Activated CD8-positive, alpha-beta T cell treated with anti-CD3 and anti-CD28 coated beads for 36 hours (primary cell): ENCODE results near the gene INA. TPM values are rescaled to one million over a fixed set of nuclear protein-coding genes. Genes with fewer than 3 reads are reported as not detected.

ENCODE experiments used
- ATAC-seq: fragments of 200-7000 bp; cut with Tn5 transposase; one replicate; pipeline ENCODE4 v1.10.0; 2021; ENCODE audit warnings: mild to moderate bottlenecking, moderate library complexity
- CTCF ChIA-PET: fragments of 350-600 bp; sonication (Branson Sonifier 250); formaldehyde crosslinking; loops from one replicate; lab custom pipeline; 2021; ENCODE audit warnings: antibody characterized with exemption; lab: Charles Lee
- POLR2A ChIA-PET: fragments of 350-600 bp; sonication (Branson Sonifier 250); formaldehyde crosslinking; loops from one replicate; lab custom pipeline; 2021; ENCODE audit warnings: antibody characterized with exemption; lab: Charles Lee
- DNase-seq: peaks from one replicate; pipeline ENCODE4 v3.0.0-alpha.2; 2020
- H3K27ac Mint-ChIP-seq: one replicate; pipeline ENCODE4 v1.8.0; 2021; ENCODE audit warnings: mild to moderate bottlenecking, mixed read lengths
- H3K27me3 Mint-ChIP-seq: one replicate; pipeline ENCODE4 v1.8.0; 2021; ENCODE audit warnings: mixed read lengths
- H3K36me3 Mint-ChIP-seq: one replicate; pipeline ENCODE4 v1.8.0; 2021; ENCODE audit warnings: low read depth, mixed read lengths
- H3K4me1 Mint-ChIP-seq: one replicate; pipeline ENCODE4 v1.8.0; 2021; ENCODE audit warnings: low read depth, mixed read lengths
- H3K4me3 Mint-ChIP-seq: one replicate; pipeline ENCODE4 v1.8.0; 2021; ENCODE audit warnings: mild to moderate bottlenecking, moderate library complexity, mixed read lengths
- H3K9me3 Mint-ChIP-seq: one replicate; pipeline ENCODE4 v1.8.0; 2021; ENCODE audit warnings: mixed read lengths
- CTCF ChIP-seq: fragments of 200-600 bp; IDR thresholded peaks from one replicate; pipeline ENCODE4 v1.8.0; 2022; ENCODE audit warnings: antibody characterized with exemption, mild to moderate bottlenecking
- intact Hi-C: fragments of 100-400 bp; cut with micrococcal nuclease; formaldehyde crosslinking; loops from one replicate; pipeline ENCODE4 v1.10.0; 2022
- total RNA-seq, 2 experiments: library from RNA; stranded (reverse); gene quantifications; one replicate each; pipeline ENCODE4 v1.2.3, GENCODE V29; 2021

Gene INA
- total RNA-seq, 2 experiments from 2014 or later: 0.25 to 0.27 TPM

- no peaks in the 10 kb centered on the region for H3K27me3 Mint-ChIP-seq
- intact Hi-C loops: no loop called here
Observed at GRCh38 chr10:103334567-103334966, 57.6 kb downstream of the INA start.

GRCh38 chr10:103336370-103336769 is 59.4 kb downstream of the INA start:
- intact Hi-C loops: no loop called here
- DNase-seq (no peak), ATAC-seq (no peak)
- Mint-ChIP-seq H3K4me1 (no peaks in the 10 kb centered on the region), H3K4me3 (no peak overlapping the region), H3K9me3 (no peaks in the 10 kb centered on the region), H3K27ac (no peak overlapping the region), H3K27me3 (no peaks in the 10 kb centered on the region), H3K36me3 (peaks cover 24% of the 10 kb centered on the region)
- POLR2A ChIA-PET: interaction anchor here (0.6 to 0.7 kb wide), 2 partner anchors 11 to 154 kb away, joined by 3 to 4 read pairs; no protein-coding TSS in a partner anchor
- TF ChIP-seq CTCF: no peak
- CTCF ChIA-PET: no interaction called here

More at GRCh38 chr10:103334567-103334966, 57.6 kb downstream of the INA start:
- ChIA-PET POLR2A (interaction anchor here (0.5 to 1.7 kb wide), 4 partner anchors 10 to 339 kb away, joined by 3 to 5 read pairs (median 4); no protein-coding TSS in a partner anchor), CTCF (interaction anchor here (0.6 to 2.5 kb wide), 16 partner anchors 10 to 417 kb away, joined by 3 to 19 read pairs (median 4); partner anchors contain the start of genes CNNM2 and PCGF6)
- Mint-ChIP-seq H3K36me3 (peaks cover 26% of the 10 kb centered on the region), H3K27ac (no peak overlapping the region), H3K4me1 (no peaks in the 10 kb centered on the region), H3K9me3 (no peaks in the 10 kb centered on the region), H3K4me3 (no peak overlapping the region)
- ATAC-seq (no peak), DNase-seq (no peak)
- TF ChIP-seq CTCF: no peak

Other genes with a start within 250 kb of the INA start
- gene NT5C2, start 83.9 kb upstream of the INA start, total RNA-seq: 10 to 100 TPM; 39.1 to 43.0 TPM
- not detected for gene RPEL1, start 31.3 kb upstream of the INA start, total RNA-seq
- gene PCGF6, start 74.0 kb downstream of the INA start, total RNA-seq: 10 to 100 TPM; 13.3 to 14.5 TPM
- gene TAF5, start 90.8 kb downstream of the INA start, total RNA-seq: 10 to 100 TPM; 11.1 to 13.0 TPM
- 100 to 1,000 TPM; 404 to 425 TPM for gene ATP5MK, start 119.3 kb downstream of the INA start, total RNA-seq
- gene PDCD11, start 119.5 kb downstream of the INA start, total RNA-seq: 10 to 100 TPM; 63.7 to 68.8 TPM
- 1 to 10 TPM; 7.6 to 9.5 TPM for gene CALHM2, start 175.2 kb downstream of the INA start, total RNA-seq
- not detected for gene CALHM1, start 181.8 kb downstream of the INA start, total RNA-seq
- not detected for gene CALHM3, start 202.1 kb downstream of the INA start, total RNA-seq
- 1 to 10 TPM; 1.7 to 1.9 TPM for gene NEURL1, start 216.6 kb downstream of the INA start, total RNA-seq